Transverse colon (tissue), 4 donors: ENCODE results near the gene RRAGA. TPM values are rescaled to one million over a fixed set of nuclear protein-coding genes. Genes with fewer than 3 reads are reported as not detected.
A peak's percentile ranks its signal among the peaks of the same experiment; 100 is the strongest.

Source experiments
- DNase-seq: peaks from one replicate; pipeline ENCODE4 v3.0.0-alpha.2; 2019
- H3K27ac ChIP-seq, 4 donors: fragments of 200-600 bp; sonication (generic); 2 replicates each; pipeline ENCODE4 v1.5.1; 2016 to 2018; ENCODE audit warnings: inconsistent platforms in 4 of 4
- H3K27me3 ChIP-seq: fragments of 200-600 bp; sonication (generic); 2 replicates; pipeline ENCODE4 v1.5.1; 2017; ENCODE audit warnings: inconsistent platforms
- H3K36me3 ChIP-seq, 4 donors: fragments of 200-600 bp; sonication (generic); 2 replicates each; pipeline ENCODE4 v1.5.1; 2017 to 2019; ENCODE audit warnings: inconsistent platforms in 4 of 4
- H3K4me1 ChIP-seq, 4 donors: fragments of 200-600 bp; sonication (generic); 2 replicates each; pipeline ENCODE4 v1.5.1; 2017 to 2020; ENCODE audit warnings: inconsistent platforms in 4 of 4
- H3K4me3 ChIP-seq, 4 donors: fragments of 200-600 bp; sonication (generic); 1 replicate in 1 of 4; 2 replicates in 3 of 4; pipeline versions ENCODE4 v1.5.1 to v1.6.1; 2017 to 2019; ENCODE audit warnings: inconsistent platforms in 4 of 4
- H3K9me3 ChIP-seq, 2 donors: fragments of 200-600 bp; sonication (generic); 2 replicates each; pipeline ENCODE4 v1.5.1; 2017 to 2019; ENCODE audit warnings: inconsistent platforms in 2 of 2
- EP300 ChIP-seq: sonication (generic); formaldehyde crosslinking; IDR thresholded peaks from one replicate; pipeline ENCODE4 v1.6.1; 2017; ENCODE audit warnings: antibody characterized with exemption, low read depth
- POLR2A ChIP-seq: fragments of 450-650 bp; IDR thresholded peaks from one replicate; pipeline ENCODE4 v1.6.1; 2016; ENCODE audit warnings: antibody characterized with exemption, mild to moderate bottlenecking, moderate library complexity
- POLR2AphosphoS5 ChIP-seq, 3 donors: sonication (generic); formaldehyde crosslinking; IDR thresholded peaks; one replicate each; pipeline ENCODE4 v1.6.1; 2016; ENCODE audit warnings: antibody characterized with exemption in 3 of 3
- whole genome bisulfite sequencing, 2 donors: methylation state at CpG; one replicate each; pipeline ENCODE4 v1.1.5; 2018; ENCODE audit warnings: low coverage in 1 of 2; 5-methylcytosine and 5-hydroxymethylcytosine counted together
- in situ Hi-C, 4 donors: fragments of 200-750 bp; cut with MboI; loops; one replicate each; pipeline versions ENCODE4 v1.15.0 to v1.15.1; 2017; ENCODE audit warnings: low sequenced_read_pairs in 3 of 4, low pct_ligation_motif_present in 1 of 4, low pct_unique_long_range_greater_than_20kb in 1 of 4
- intact Hi-C: fragments of 100-400 bp; cut with DNase I; formaldehyde crosslinking; loops from one replicate; pipeline ENCODE4 v1.15.1; 2023; ENCODE audit warnings: low total_unique reads
- total RNA-seq, 4 donors: library from RNA; depleted of rRNA; stranded (reverse); fragments of >200 nt; gene quantifications; one replicate each; pipeline ENCODE4 v1.1.0, GENCODE V29; 2016
- TF ChIP-seq, protein P1 (sequence below), 5 experiments: fragments of 200-600 bp in 3 of 5; fragments of 450-650 bp in 2 of 5; sonication (generic) in 3 of 5; IDR thresholded peaks; 1 replicate in 2 of 5; 2 replicates in 3 of 5; pipeline ENCODE4 v1.5.1; 2016 to 2017; ENCODE audit warnings: antibody characterized with exemption in 5 of 5, inconsistent platforms in 3 of 5, mild to moderate bottlenecking in 2 of 5, moderate library complexity in 1 of 5

Gene RRAGA, protein sequence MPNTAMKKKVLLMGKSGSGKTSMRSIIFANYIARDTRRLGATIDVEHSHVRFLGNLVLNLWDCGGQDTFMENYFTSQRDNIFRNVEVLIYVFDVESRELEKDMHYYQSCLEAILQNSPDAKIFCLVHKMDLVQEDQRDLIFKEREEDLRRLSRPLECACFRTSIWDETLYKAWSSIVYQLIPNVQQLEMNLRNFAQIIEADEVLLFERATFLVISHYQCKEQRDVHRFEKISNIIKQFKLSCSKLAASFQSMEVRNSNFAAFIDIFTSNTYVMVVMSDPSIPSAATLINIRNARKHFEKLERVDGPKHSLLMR
- total RNA-seq, result 10 to 100 TPM; 35.0 to 47.0 (median 39.6) TPM

DNA sequence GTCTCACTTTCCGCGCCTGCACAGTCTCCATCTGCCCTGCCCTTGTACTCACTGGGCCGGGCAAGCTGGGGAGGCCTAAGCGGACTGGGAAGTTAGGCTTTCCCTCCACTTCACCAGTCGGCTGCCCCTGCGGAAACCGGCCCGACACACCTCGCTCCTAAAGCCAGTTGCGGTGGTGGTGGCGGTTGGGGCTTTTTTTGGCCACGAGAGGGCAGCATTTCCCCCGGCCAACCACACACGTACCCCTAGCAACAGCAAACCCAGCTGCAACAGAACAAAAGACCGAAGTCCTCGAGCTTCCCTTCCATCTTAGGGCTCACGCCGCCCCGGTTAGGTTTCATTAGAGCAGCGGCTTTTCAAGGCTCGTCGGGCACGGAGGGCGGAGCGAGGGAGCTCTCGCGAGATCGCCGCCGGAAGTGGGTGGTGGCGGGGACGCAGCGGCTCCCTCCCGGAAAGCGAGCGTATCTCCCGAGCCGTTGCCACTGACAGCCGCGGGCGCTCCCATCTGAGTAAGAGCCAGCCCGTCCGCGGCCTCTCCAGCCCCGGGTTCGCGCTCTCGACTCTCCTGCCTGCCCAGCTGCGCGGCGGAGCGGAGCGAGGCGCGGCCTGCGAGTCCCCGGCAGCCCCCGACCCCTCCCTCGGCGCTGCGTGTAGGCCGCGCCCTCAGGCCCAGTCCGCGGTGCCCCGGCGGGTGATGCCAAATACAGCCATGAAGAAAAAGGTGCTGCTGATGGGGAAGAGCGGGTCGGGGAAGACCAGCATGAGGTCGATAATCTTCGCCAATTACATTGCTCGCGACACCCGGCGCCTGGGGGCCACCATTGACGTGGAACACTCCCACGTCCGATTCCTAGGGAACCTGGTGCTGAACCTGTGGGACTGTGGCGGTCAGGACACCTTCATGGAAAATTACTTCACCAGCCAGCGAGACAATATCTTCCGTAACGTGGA lies at the start of gene RRAGA:
RRAGA (plus strand) TSS at position 462 of the 951 bp plus-strand sequence; CDS start at position 695, 233 bp downstream.
- DNase-seq, result peak; percentile 96
- H3K9me3 ChIP-seq, result no peaks in the 10 kb centered on the region
- TF ChIP-seq POLR2AphosphoS5 (IDR thresholded peaks at IDR 0.05) (peak; percentile 88 to 93 (median 89)), EP300 (no peak), POLR2A (peak; percentile 91)
- TF ChIP-seq, protein P1, sequence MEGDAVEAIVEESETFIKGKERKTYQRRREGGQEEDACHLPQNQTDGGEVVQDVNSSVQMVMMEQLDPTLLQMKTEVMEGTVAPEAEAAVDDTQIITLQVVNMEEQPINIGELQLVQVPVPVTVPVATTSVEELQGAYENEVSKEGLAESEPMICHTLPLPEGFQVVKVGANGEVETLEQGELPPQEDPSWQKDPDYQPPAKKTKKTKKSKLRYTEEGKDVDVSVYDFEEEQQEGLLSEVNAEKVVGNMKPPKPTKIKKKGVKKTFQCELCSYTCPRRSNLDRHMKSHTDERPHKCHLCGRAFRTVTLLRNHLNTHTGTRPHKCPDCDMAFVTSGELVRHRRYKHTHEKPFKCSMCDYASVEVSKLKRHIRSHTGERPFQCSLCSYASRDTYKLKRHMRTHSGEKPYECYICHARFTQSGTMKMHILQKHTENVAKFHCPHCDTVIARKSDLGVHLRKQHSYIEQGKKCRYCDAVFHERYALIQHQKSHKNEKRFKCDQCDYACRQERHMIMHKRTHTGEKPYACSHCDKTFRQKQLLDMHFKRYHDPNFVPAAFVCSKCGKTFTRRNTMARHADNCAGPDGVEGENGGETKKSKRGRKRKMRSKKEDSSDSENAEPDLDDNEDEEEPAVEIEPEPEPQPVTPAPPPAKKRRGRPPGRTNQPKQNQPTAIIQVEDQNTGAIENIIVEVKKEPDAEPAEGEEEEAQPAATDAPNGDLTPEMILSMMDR (IDR thresholded peaks at IDR 0.05), result peak; percentile 78 to 97 (median 90)
- peak within 1 kb of the TSS; percentile 94 to 98 (median 97) for H3K27ac ChIP-seq
- H3K4me1 ChIP-seq, result peaks cover 20 to 40% (median 27%) of the 10 kb centered on the region in 4 donors
- H3K36me3 ChIP-seq, result no peaks in the 10 kb centered on the region
- H3K4me3 ChIP-seq, result peak within 1 kb of the TSS; percentile 77 to 81 (median 80)
- in situ Hi-C loops (loop anchor here in 3 of 4 donors (25.0 kb wide), 3 partner anchors 612 to 1512 kb away; no protein-coding TSS in a partner anchor), intact Hi-C loops (no loop called here)
- WGBS, 2 donors, result 1% methylated on average over 39 of the region's 82 CpGs; no CpG with 5 or more reads in 1 of the 2 donors
- no peaks in the 10 kb centered on the region for H3K27me3 ChIP-seq

DNA sequence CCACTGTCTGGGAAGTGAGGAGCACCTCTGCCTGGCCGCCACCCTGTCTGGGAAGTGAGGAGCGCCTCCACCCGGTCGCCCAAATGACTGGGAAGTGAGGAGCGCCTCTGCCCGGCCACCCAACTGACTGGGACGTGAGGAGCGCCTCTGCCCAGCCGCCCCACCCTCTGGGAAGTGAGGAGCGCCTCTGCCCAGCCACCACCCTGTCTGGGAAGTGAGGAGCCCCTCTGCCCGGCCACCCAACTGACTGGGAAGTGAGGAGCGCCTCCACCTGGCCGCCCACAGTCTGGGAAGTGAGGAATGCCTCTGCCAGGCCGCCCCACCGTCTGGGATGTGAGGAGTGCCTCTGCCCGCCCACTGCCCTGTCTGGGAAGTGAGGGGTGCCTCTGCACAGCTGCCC lies 49.1 kb upstream of the RRAGA start:
- TF ChIP-seq POLR2A, result no peak
- TF ChIP-seq, protein P1 (IDR thresholded peaks at IDR 0.05), result no peak
- TF ChIP-seq POLR2AphosphoS5 (IDR thresholded peaks at IDR 0.05), result no peak
- no peak for TF ChIP-seq EP300
- intact Hi-C loops, result no loop called here
- Histone ChIP-seq H3K27me3 (no peaks in the 10 kb centered on the region), H3K27ac (no peak overlapping the region), H3K36me3 (no peaks in the 10 kb centered on the region), H3K4me1 (no peaks in the 10 kb centered on the region), H3K9me3 (peaks cover 0 to 5% of the 10 kb centered on the region in 2 donors), H3K4me3 (no peak overlapping the region)
- WGBS, 2 donors, result 82% methylated on average over 16 of the region's 16 CpGs; no CpG with 5 or more reads in 1 of the 2 donors
- no peak for DNase-seq
- in situ Hi-C loops, result loop anchor here in 1 of 4 donors (25.0 kb wide), 1 partner anchor 563 kb away; no protein-coding TSS in a partner anchor

DNA sequence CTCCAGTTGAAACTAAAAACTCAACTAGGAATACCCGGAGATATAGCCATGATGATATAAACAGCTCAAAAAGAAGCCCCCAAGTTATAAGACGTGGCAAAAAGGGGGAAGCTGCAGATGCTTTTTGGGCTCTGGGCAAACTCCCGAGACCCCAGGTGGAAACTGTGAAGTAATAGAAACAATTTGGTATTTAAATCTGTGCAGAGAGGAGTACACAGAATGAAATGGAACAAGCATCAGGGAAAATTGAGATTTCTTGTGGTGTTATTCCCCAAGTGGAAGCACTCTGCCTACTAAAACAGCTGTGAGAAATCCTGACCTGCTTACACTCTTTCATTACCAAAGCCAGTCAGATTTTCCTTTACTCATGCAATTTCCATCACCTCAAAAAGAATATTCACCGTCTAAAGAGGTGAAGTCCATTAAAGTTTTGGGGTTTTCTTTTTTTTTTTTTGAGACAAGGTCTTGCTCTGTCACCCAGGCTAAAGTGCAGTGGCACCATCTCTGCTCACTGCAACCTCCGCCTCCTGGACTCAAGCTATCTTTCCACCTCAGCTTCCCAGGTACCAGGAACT lies 39.7 kb upstream of the RRAGA start:
- Histone ChIP-seq H3K4me1 (peaks cover 0 to 4% (median 0%) of the 10 kb centered on the region in 4 donors), H3K27me3 (no peaks in the 10 kb centered on the region), H3K36me3 (no peaks in the 10 kb centered on the region), H3K4me3 (no peak overlapping the region), H3K27ac (no peak overlapping the region), H3K9me3 (no peaks in the 10 kb centered on the region)
- no peak for DNase-seq
- intact Hi-C loops, result no loop called here
- WGBS, 2 donors, result 54 to 73% methylated on average over 5 of the region's 5 CpGs
- in situ Hi-C loops, result loop anchor here in 1 of 4 donors (25.0 kb wide), 1 partner anchor 572 kb away; no protein-coding TSS in a partner anchor
- TF ChIP-seq EP300 (no peak), POLR2AphosphoS5 (IDR thresholded peaks at IDR 0.05) (no peak), POLR2A (no peak)
- TF ChIP-seq, protein P1 (IDR thresholded peaks at IDR 0.05), result no peak
